GM13976 (cell line): ENCODE data around the gene MYLK2.
A peak's percentile ranks its signal among the peaks of the same experiment; 100 is the strongest.

ENCODE experiments used
- DNase-seq: peaks from one replicate; pipeline ENCODE4 v3.0.0; 2012; ENCODE audit warnings: low spot score
- in situ Hi-C: fragments of 300-500 bp; cut with MboI; formaldehyde crosslinking; loops from one replicate; pipeline ENCODE4 v1.12.0; 2022; ENCODE audit warnings: low sequenced_read_pairs, mixed read lengths, inconsistent platforms; ENCODE audit not compliant: unreplicated experiment
- TF ChIP-seq, protein P1 (sequence below): IDR thresholded peaks from 2 replicates; pipeline ENCODE4 v1.5.1; 2012; ENCODE audit warnings: borderline replicate concordance, mild to moderate bottlenecking; ENCODE audit not compliant: insufficient read depth; ENCODE audit errors: extremely low read depth, missing control alignments, control extremely low read depth

Gene MYLK2

DNA sequence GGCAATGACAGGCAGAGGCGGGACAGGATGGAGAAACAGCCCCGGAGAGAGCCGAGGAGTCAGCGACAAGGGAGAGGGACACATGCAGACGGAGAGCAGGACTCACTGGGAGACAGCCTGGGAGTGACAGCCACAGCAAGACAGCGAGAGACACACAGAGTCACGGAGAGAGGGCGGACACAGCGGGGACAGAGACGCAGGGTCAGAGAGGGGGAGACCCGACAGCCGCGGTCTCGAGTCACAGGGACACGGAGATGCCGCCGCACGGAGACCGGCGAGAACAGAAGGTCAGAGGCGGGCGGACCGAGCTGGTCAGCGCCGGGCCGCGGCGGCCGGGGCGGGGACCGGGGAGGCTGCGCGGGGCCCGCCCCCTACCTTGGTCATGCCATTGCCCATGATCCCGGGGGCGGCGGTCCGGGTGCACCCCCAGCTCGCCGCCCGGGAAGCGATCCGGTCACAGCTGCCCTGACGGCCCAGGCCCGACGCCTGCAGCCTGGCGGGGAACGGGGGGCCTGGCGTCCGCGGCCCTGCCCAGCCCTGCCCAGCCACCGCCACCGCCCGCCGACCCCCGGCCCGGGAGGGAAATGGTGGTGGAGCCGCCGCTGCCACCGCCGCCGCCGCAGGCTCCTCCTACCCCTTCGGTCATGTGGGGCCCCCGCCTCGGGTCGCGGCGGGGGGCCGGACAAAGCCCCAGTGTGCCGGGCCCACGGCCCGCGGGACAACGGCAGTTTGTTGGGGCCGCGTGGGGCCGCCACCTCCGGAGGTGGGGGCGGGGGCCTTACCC lies 51.0 kb downstream of the MYLK2 start, which contains the start of the genes DUSP15 and TTLL9:
Gene DUSP15, minus strand, starts transcription at position 586 of the 784 bp plus-strand sequence. Its CDS starts 190 bp downstream, at position 396.
Gene TTLL9, plus strand, starts transcription at position 693 of the 784 bp plus-strand sequence. CDS start 493 bp downstream, outside the sequence.
- in situ Hi-C loops, result no loop called here
- TF ChIP-seq, protein P1, sequence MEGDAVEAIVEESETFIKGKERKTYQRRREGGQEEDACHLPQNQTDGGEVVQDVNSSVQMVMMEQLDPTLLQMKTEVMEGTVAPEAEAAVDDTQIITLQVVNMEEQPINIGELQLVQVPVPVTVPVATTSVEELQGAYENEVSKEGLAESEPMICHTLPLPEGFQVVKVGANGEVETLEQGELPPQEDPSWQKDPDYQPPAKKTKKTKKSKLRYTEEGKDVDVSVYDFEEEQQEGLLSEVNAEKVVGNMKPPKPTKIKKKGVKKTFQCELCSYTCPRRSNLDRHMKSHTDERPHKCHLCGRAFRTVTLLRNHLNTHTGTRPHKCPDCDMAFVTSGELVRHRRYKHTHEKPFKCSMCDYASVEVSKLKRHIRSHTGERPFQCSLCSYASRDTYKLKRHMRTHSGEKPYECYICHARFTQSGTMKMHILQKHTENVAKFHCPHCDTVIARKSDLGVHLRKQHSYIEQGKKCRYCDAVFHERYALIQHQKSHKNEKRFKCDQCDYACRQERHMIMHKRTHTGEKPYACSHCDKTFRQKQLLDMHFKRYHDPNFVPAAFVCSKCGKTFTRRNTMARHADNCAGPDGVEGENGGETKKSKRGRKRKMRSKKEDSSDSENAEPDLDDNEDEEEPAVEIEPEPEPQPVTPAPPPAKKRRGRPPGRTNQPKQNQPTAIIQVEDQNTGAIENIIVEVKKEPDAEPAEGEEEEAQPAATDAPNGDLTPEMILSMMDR, result no peak
- DNase-seq, result peak; percentile 61

DNA sequence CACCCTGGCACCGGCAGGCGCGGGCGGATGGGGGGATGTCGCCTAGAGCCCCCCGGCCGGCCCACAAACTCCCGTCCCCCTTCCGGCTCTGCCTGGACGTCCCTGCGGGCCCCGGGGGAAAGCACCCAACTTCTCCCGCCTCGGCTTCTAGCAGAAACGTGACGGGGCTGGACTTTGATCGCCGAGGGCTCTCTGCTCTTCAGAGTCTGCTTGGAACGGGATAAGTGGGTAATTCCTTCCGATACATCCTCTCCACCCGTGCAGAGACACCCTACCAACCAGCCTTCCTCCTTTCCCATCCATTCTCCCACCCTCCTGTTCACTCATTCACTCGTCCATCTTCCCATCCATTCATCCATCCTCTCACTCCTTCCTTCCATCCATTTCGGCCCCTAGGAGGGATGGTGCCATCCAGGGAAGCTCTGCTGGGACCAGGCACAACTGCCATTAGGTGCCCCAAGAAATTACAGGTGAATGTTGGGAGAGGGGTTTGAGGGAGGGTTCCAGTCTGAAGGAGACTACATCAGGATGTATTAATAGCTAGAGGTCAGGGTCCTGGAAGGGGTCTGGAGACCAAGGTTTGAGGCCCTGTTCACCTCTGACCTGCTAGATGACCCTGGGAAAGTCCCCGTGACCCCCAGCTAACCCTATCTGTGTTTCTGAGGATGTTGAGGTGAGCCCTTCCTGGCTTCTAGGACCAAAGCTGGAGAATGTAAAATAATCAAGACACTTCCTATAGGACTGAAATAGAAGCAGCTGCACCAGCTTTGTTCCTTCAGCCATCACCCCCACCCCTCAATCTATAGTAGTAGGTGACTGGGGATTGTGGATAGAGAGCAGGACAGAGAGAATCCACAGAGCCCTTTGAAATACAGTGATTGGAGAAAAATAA lies 51.8 kb downstream of the MYLK2 start:
- in situ Hi-C loops, result no loop called here
- peak; percentile 11 for DNase-seq
- TF ChIP-seq, protein P1, result no peak

DNA sequence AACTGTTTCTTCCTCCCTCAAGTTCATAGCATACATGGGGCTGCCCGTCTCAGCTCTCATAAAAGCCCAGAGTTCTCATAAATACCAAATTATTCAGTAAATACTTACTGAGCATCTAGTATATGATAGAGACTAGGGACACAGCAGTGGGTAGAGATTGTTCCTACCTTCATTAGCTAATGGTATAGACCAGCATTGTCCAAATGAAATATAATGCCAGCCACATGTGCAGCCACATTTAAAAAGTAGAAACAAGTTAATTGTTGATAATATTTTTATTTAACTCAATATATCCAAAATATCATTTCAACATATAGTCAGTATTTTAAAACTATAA lies 52.4 kb downstream of the MYLK2 start:
- in situ Hi-C loops, result no loop called here
- DNase-seq, result no peak
- TF ChIP-seq, protein P1, result no peak

DNA sequence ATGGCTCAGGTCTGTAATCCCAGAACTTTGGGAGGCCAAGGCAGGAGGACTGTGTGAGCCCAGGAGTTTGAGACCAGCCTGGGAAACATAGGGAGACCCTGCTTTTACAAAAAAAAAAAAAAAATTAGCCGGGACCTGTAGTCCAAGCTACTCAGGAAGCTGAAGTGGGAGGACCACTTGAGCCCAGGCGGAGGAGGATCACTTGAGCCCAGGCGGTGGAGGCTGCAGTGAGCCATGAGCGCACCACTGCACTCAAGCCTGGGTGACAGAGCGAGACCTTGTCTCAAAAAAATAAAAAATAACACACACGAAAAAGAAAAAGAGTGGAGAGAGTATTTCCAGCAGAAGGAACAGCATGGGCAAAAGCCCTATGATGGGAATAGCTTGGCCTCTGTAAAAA lies 53.2 kb downstream of the MYLK2 start:
- TF ChIP-seq, protein P1, result no peak
- no peak for DNase-seq
- in situ Hi-C loops, result no loop called here

DNA sequence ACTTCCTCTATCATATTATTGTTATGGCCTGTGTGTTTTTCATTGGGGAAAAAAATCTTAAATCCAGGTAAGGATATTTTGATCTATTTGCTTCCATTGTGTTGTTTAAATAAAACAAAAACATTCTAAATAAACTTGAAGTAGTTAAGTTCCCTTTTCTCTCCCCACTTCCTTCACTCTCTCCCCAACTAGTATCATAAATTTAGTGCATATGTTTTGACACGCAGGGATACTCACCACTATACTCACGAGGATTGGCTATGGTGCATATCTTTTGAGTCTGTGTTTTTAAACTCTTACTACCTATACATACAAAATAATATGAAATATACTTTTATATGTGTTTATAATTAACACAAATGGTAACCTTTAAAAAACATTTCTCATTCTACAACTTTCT lies 56.5 kb downstream of the MYLK2 start:
- no peak for DNase-seq
- TF ChIP-seq, protein P1, result no peak
- in situ Hi-C loops, result no loop called here

DNA sequence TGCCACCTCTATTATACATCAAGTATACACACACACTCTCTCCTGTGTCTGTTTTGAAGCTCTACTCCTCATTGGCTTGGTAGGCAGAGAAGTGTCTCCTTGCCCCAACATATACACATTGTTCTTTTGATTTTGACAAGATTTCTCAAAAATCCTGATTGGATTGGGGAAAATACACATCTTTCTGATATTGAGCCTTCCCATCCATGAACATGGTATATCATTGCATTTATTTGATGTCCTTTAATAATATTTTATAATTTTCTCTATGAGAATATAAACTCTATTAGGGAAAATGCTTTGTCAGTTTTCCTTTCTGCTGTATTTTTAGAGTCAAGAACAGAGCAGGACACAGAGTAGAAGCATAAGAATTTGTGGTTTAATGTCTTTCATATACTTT lies 58.5 kb downstream of the MYLK2 start:
- TF ChIP-seq, protein P1, result no peak
- DNase-seq, result no peak
- in situ Hi-C loops, result no loop called here
